ENCODE measurements around the gene NECTIN4. TPM values are rescaled to one million over a fixed set of nuclear protein-coding genes. Genes with fewer than 3 reads are reported as not detected.

NECTIN4 gene
- total RNA-seq (2022) (0.20 and 0.74 TPM in 2 replicates), Bru-seq, nascent RNA (percentile 25 among the genes with signal in this experiment), BruChase-seq, experiment 1, labeled RNA remaining after a 2-hour chase (percentile 23 among the genes with signal in this experiment), BruChase-seq, experiment 2, labeled RNA remaining after a 6-hour chase (percentile 20 among the genes with signal in this experiment)
- long read RNA-seq, partial matches to known transcripts, result 0 of 2 reads
- long read RNA-seq, other reads (novel, unspliced or antisense), result 2 of 2 reads

GRCh38 chr1:161089251-161089924 lies at the start of gene NECTIN4:
TSS of gene NECTIN4 (minus strand) at chr1:161089558. CDS start at chr1:161089296, 262 bp downstream.
- Mint-ChIP-seq H3K27ac (ENCODE audit: unreplicated experiment) (peak within 1 kb of the TSS; percentile 36), H3K4me3 (ENCODE audit: unreplicated experiment) (peak within 1 kb of the TSS; percentile 42), H3K9me3 (ENCODE audit: unreplicated experiment) (no peaks in the 10 kb centered on the region), H3K36me3 (ENCODE audit: insufficient read depth, unreplicated experiment) (no peaks in the 10 kb centered on the region), H3K27me3 (ENCODE audit: insufficient read depth, unreplicated experiment) (no peaks in the 10 kb centered on the region), H3K4me1 (ENCODE audit: low read depth, unreplicated experiment) (peaks cover 10% of the 10 kb centered on the region)
- BruUV-seq (replicated peaks), result no TSS peak
- H3K36me3 ChIP-seq (ENCODE audit: control insufficient read depth, insufficient read depth, low read length), result no peaks in the 10 kb centered on the region
- peaks cover 15% of the 10 kb centered on the region for H3K4me1 ChIP-seq
- H3K9me3 ChIP-seq, result no peaks in the 10 kb centered on the region
- intact Hi-C loops (cut with micrococcal nuclease; ENCODE audit: unreplicated experiment), result no loop called here
- POLR2A ChIA-PET, result no interaction called here
- no peak within 1 kb of the TSS for H3K4me3 ChIP-seq (ENCODE audit: low read depth, low read length)
- CTCF ChIA-PET, result no interaction called here
- TF ChIP-seq CTCF (IDR thresholded peaks at IDR 0.05; ENCODE audit: insufficient read depth in 1 of 2, low read depth in 1 of 2, low read length in 1 of 2, severe bottlenecking in 1 of 2, unreplicated experiment in 1 of 2), result no peak
- peak in 1 of 2 experiments; percentile 32 for DNase-seq
- H3K27me3 ChIP-seq (replicated peaks; ENCODE audit: control insufficient read depth, insufficient read depth, low read length), result no peaks in the 10 kb centered on the region

GRCh38 chr1:161138431-161138830 lies 49.1 kb upstream of the NECTIN4 start:
- no TSS peak for BruUV-seq (replicated peaks)
- CTCF ChIA-PET, result interaction anchor here (0.6 kb wide), 2 partner anchors 82 to 199 kb away, joined by 3 read pairs; no protein-coding TSS in a partner anchor
- peaks cover 17% of the 10 kb centered on the region for H3K4me1 Mint-ChIP-seq (ENCODE audit: low read depth, unreplicated experiment)
- H3K36me3 ChIP-seq (ENCODE audit: control insufficient read depth, insufficient read depth, low read length), result no peaks in the 10 kb centered on the region; the same call in 1 of the 2 replicates
- H3K27me3 ChIP-seq (replicated peaks; ENCODE audit: control insufficient read depth, insufficient read depth, low read length), result no peaks in the 10 kb centered on the region
- H3K27me3 Mint-ChIP-seq (ENCODE audit: insufficient read depth, unreplicated experiment), result no peaks in the 10 kb centered on the region
- no peak for TF ChIP-seq CTCF (IDR thresholded peaks at IDR 0.05; ENCODE audit: insufficient read depth in 1 of 2, low read depth in 1 of 2, low read length in 1 of 2, severe bottlenecking in 1 of 2, unreplicated experiment in 1 of 2)
- H3K4me3 ChIP-seq (ENCODE audit: low read depth, low read length), result no peak overlapping the region
- H3K27ac Mint-ChIP-seq (ENCODE audit: unreplicated experiment), result no peak overlapping the region
- H3K36me3 Mint-ChIP-seq (ENCODE audit: insufficient read depth, unreplicated experiment), result no peaks in the 10 kb centered on the region
- H3K4me1 ChIP-seq, result no peaks in the 10 kb centered on the region
- no peaks in the 10 kb centered on the region for H3K9me3 Mint-ChIP-seq (ENCODE audit: unreplicated experiment)
- H3K4me3 Mint-ChIP-seq (ENCODE audit: unreplicated experiment), result no peak overlapping the region
- no peak for DNase-seq
- intact Hi-C loops (cut with micrococcal nuclease; ENCODE audit: unreplicated experiment), result no loop called here
- no peaks in the 10 kb centered on the region for H3K9me3 ChIP-seq
- POLR2A ChIA-PET, result interaction anchor here (1.1 kb wide), 1 partner anchor 17 kb away, joined by 3 read pairs; no protein-coding TSS in a partner anchor

GRCh38 chr1:161137881-161138280 lies 48.5 kb upstream of the NECTIN4 start:
- ChIA-PET POLR2A (interaction anchor here (1.1 kb wide), 1 partner anchor 17 kb away, joined by 3 read pairs; no protein-coding TSS in a partner anchor), CTCF (interaction anchor here (0.6 kb wide), 1 partner anchor 11 kb away, joined by 3 read pairs; no protein-coding TSS in a partner anchor)
- no peaks in the 10 kb centered on the region for H3K27me3 Mint-ChIP-seq (ENCODE audit: insufficient read depth, unreplicated experiment)
- H3K4me3 ChIP-seq (ENCODE audit: low read depth, low read length), result no peak overlapping the region
- H3K9me3 Mint-ChIP-seq (ENCODE audit: unreplicated experiment), result no peaks in the 10 kb centered on the region
- no peak overlapping the region for H3K27ac Mint-ChIP-seq (ENCODE audit: unreplicated experiment)
- no peaks in the 10 kb centered on the region for H3K9me3 ChIP-seq
- no peak for TF ChIP-seq CTCF (IDR thresholded peaks at IDR 0.05; ENCODE audit: insufficient read depth in 1 of 2, low read depth in 1 of 2, low read length in 1 of 2, severe bottlenecking in 1 of 2, unreplicated experiment in 1 of 2)
- H3K4me1 Mint-ChIP-seq (ENCODE audit: low read depth, unreplicated experiment), result peaks cover 17% of the 10 kb centered on the region
- H3K36me3 Mint-ChIP-seq (ENCODE audit: insufficient read depth, unreplicated experiment), result no peaks in the 10 kb centered on the region
- DNase-seq, result no peak
- no TSS peak for BruUV-seq (replicated peaks)
- H3K4me3 Mint-ChIP-seq (ENCODE audit: unreplicated experiment), result no peak overlapping the region
- H3K36me3 ChIP-seq (ENCODE audit: control insufficient read depth, insufficient read depth, low read length), result no peaks in the 10 kb centered on the region; the same call in 1 of the 2 replicates
- intact Hi-C loops (cut with micrococcal nuclease; ENCODE audit: unreplicated experiment), result no loop called here
- no peaks in the 10 kb centered on the region for H3K27me3 ChIP-seq (replicated peaks; ENCODE audit: control insufficient read depth, insufficient read depth, low read length)
- no peaks in the 10 kb centered on the region for H3K4me1 ChIP-seq

All from Caco-2 (cell line).